ENCODE measurements around the gene NALCN.

GRCh38 chr13:101457176-101457575, 40.9 kb upstream of the NALCN start:
- no peak for TF ChIP-seq CTCF (IDR thresholded peaks at IDR 0.05)
- TF ChIP-seq POLR2A (IDR thresholded peaks at IDR 0.05) = no peak

Data from esophagus squamous epithelium (tissue), 4 donors.